Hindlimb muscle (tissue), 1 donor: ENCODE data around the gene FKBP1A. TPM values are rescaled to one million over a fixed set of nuclear protein-coding genes. Genes with fewer than 3 reads are reported as not detected.
"Not testable (repeated sequence)": the region's sequence is repeated elsewhere in the genome, so short reads cannot be mapped to it uniquely, and the experiment has no call there.

ENCODE experiments used
- DNase-seq: peaks from one replicate; pipeline ENCODE4 v3.0.0-alpha.2; 2013
- polyA plus RNA-seq: library from polyadenylated mRNA; unstranded; fragments of 120-200 nt; gene quantifications from one replicate; pipeline ENCODE4 v1.2.1, GENCODE V29; 2013; ENCODE audit not compliant: insufficient read length

The FKBP1A gene
- polyA plus RNA-seq, 1 donor: 257 TPM

GRCh38 chr20:1362484-1362883, 30.4 kb downstream of the FKBP1A start:
- DNase-seq: no peak

DNA sequence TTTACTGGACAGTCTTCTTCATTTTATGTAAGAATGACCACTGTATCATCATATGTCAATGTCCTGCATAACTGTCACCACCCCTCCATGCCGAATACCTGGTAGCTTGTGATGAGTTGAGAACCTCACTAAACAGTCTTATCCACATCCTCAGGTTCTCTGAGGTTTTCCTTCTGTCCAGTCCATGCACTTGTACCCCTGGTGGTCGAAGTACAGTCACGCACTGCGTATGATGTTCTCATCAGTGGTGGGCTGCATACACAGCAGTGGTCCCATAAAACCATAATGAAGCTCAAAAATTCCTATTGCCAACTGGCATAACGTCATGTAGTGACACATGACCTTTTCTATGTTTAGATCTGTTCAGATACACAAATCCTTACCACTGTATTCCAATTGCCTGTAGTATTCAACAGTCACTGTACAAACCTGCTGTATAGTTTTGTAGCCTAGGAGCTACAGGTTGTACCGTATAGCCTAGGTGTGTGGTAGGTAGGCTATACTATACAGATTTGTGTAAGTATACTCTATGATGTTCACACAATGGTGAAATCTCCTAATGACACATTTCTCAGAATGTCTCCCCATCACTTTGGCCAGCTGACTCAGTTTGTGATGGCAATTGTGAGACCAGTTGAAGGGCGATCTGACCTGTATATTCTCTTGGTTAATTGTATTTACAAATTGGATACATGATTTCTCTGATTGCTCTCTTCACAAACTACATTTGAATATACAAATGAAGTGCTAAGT, 32.6 kb downstream of the FKBP1A start:
- DNase-seq: no peak

DNA sequence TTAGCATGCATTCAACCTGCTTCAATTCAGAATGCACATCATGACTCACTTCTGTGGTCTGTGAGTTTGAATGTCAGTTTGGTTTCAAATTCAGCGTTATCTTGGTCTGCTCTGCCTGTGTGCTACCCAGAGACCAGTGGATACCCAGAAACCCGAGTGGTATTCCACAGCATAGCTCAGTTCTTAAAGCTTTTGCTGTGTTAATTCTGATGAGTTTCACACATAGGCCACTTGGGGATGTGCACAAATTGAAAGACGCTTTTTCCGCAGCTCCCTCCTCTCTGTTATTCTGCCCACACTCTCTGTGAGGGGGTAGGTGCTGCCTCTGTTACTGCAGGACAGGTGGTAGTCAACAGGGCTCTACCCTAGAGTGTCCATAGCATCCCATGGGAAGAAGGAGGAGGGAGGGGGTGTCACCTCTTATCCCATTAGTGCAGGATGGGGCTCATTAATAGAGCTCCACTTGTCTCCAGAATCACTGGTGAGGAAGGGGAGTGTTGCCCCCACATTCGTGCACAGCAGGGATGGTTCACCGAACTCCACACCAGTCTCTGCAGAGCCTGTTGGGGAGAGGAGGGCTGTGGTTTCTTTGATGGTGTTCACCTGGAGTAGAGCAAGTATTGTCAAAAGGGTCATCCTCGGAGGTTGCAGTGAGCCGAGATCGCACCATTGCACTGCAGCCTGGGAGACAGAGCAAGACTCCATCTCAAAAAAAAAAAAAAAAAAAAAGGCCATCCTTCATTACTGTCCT, 34.8 kb downstream of the FKBP1A start:
- DNase-seq: no peak

GRCh38 chr20:1353956-1354355, 38.9 kb downstream of the FKBP1A start:
- DNase-seq: no peak

DNA sequence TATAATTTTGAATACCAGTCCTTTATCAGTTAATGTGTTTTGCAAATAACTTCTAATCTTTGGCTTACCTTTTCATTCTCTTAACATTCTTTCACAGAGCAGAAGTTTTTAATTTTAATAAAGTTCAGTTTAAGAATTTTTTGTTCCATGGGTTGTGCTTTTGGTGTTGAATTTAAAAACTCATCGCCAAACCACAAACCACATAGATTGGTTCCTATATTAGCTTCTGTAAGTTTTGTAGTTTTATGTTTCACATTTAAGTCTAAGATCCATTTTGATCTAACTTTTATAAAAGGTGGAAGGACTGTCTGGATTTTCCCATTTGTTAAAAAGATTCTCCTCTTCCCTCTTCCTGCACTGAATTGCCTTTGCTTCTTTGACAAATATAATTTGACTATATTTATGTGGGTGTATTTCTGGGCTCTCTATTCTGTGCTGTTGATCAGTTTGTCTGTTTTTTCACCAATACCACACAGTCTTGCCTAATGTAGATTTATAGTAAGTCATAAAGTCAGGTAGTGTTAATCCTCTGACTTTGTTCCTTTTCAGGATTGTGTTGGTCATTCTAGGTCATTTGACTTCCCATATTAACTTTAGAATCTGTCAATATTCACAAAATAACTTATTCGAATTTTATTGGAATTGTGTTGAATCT, 46.4 kb downstream of the FKBP1A start:
- DNase-seq: no peak

DNA sequence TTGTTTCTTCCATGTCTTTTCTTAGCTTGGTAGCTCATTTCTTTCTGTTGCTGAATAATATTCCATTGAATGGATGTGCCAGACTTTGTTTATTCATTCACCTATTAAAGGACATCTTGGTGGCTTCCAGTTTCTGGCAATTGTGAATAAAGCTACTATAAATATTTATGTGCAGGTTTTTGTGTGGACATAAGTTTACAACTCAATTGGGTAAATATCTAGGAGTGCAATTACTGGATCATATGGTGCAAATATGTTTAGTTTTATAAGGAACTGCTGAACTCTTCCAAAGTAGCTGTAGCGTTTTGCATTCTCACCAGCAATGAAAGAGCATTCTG, 47.1 kb downstream of the FKBP1A start:
- no peak for DNase-seq

DNA sequence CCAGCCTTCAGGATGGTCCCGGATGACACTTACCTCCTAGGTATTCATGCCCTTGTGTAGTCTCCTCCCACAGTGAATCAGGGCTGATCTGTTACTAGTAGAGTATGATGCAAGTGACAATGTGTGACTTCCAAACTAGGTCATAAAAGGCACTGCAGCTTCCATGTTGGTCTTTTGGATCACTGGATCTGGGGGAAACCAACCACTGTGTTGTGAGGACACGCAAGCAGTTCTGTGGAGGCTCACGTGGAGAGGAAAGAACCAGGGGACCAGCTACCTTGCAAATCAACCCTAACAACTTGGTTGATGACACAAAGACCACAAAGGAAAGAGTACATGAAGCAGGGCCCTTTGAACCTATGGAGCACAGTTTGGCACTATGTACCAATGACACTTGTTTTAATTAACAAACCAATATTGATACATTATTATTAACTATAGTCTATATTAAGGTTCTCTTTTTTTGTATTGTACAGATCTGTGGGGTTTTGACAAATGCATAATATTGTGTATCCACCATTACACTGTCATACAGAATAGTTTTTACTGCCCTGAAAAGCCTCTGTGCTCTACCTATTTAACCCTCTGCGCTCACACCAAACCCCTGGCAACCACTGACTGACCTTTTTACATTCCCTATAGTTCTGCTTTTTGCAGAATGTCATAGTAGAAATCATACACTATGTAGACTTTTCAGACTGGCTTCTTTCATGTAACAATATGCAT, 47.7 kb downstream of the FKBP1A start:
- no peak for DNase-seq

DNA sequence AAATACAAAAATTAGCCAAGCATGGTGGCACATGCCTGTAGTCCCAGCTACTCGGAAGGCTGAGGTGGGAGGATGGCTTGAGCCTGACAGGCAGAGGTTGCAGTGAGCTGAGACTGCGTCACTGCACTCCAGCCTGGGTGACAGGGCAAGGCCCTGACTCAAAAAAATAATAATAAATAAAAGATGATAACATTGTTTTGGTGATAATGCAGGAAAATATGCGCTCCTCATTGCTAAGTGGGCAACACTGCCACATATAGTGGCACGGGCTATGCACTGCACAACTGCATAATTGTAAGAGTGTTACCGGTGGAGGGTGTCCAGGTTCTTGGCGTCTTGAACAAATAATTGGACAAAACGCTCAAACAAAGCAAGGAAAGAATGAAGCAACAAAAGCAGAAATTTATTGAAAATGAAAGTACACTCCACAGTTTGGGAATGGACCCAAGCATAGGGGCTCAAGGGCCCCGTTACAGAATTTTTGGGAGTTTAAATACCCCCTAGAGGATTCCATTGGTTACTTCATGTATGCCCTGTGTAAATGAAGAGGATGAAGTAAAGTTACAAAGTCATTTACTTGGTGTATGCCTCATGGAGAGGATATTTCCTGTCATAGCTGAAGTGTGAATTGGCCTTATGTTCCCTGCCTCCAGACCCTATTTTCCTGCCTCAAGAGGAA, 49.3 kb downstream of the FKBP1A start:
- not testable (repeated sequence) for DNase-seq

DNA sequence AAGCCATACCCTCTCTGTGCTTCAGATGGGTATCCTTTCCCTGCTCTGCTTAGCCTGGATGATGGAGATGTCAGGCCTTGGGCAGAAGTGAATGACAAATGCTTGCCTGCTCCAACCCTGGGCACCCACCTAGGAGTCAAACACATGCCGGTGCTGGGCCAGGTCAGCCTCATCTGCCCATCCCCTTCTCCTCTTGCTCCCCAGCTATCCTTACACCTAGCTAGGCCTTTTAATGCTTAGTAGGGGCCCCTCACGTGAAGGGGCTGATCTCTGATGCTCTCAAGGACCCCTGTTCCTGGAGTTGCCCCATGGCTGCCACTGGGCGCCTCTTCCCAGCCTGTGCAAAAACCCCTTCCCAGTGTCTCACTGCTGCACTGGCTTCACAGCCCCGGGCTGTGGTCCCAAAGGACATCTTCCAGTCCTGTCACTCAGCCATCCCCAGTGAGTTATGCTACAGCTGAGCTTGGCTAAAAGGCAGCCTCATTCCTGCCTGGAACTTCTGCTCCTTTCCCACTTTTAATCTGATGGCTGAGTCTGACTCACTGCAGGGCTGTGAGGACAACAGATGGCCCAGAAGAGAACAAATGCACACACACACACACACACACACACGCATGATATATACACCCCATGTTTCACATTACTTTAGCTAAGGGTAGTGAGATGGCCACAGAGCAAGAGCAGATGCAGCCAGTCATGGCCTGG, 51.1 kb downstream of the FKBP1A start:
- no peak for DNase-seq

DNA sequence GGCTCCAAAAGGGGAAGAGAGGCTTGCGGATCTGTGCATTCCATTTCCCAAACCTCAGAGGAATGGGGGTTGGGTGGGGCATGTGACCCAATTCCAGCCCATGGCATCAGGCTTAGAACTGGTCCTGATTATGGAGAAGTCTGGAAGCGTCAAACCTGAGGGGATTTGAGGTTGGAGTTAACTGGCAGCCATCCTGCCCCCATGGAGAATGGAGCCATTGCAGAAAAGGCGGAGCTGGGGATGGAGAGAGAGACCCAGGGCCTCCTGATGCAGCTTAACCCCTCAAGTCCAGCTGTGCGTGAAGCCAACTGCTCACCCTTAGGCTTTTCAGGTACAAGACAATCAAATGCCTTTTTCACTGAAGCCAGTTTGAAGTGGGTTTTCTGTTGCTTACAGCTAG, 54.1 kb downstream of the FKBP1A start:
- no peak for DNase-seq

GRCh38 chr20:1338096-1338495, 54.8 kb downstream of the FKBP1A start:
- DNase-seq: no peak

- DNase-seq: no peak
These were observed 55.4 kb downstream of the FKBP1A start for GRCh38 chr20:1337441-1337840.

DNA sequence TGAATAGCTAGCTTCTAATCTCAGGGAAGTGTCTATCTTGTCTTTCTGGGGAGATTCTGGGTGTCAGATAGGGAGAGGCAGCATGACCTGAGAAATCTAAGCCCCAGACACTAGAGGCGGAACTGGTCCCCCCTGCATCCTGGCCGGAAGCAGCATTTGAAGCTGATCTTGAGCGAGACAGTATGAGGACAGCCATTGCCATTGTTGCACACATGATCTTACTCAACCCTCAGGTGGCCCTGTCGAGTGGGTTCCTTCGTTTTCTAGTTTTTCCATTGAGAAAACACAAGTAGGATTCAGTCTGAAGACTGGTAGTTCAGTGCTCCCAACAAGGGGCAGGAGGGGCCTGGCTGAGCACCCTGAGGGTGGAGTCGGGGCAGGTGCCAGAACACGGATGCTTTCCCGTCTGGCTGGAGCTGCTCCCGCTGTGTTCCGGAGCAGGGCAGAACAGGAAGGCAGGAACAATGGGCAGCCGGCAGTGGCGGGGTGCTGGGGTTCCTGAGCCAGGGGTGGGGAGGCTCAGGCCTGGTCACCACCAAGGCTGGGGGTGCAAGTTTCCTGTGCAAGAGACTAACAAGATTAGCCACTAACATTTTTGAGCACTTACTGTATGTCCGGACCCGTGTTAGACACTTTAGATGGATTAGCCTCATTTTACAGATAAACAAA, 56.0 kb downstream of the FKBP1A start:
- no peak for DNase-seq

- DNase-seq: no peak
These were observed 56.7 kb downstream of the FKBP1A start for GRCh38 chr20:1335961-1336698.

- no peak for DNase-seq
These were observed 58.1 kb downstream of the FKBP1A start for GRCh38 chr20:1334761-1335160.

DNA sequence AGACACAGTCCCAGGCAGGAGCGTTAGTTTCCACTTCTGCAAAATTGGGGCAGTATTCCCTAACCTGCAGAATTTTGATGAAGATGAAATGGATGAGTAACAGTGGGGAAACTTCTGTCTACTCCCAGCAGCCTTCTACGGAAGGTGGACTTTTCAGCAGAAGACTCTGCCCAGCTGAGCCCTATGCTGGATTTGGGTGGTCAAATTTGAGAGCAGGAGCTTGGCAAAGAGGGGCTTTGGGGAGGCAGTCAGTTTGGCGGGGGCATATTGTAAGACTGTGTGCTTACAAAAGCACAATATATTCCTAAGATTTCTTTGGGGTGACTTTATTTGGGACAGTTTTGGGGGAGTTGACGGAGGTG, 58.5 kb downstream of the FKBP1A start:
- DNase-seq: no peak

- no peak for DNase-seq
These were observed 59.1 kb downstream of the FKBP1A start for GRCh38 chr20:1333462-1334369.

GRCh38 chr20:1332749-1333300, 60.0 kb downstream of the FKBP1A start:
- no peak for DNase-seq

GRCh38 chr20:1331801-1332453, 60.9 kb downstream of the FKBP1A start:
- DNase-seq: no peak
